ENCODE measurements around the gene RAB6A.

- TF ChIP-seq POLR2A (IDR thresholded peaks at IDR 0.05; ENCODE audit: low read depth, low read length) (no peak), CTCF (IDR thresholded peaks at IDR 0.05; ENCODE audit: extremely low read depth in 1 of 2, insufficient read depth in 1 of 2, low read depth in 1 of 2, low read length in 2 of 2) (no peak), EZH2 (IDR thresholded peaks at IDR 0.05; ENCODE audit: borderline replicate concordance, low read depth, low read length, severe bottlenecking) (no peak), POLR2AphosphoS5 (IDR thresholded peaks at IDR 0.05; ENCODE audit: insufficient read depth, low read depth, low read length) (no peak), MAX (IDR thresholded peaks at IDR 0.05; ENCODE audit: insufficient read depth, insufficient read length) (no peak), JUN (IDR thresholded peaks at IDR 0.05; ENCODE audit: borderline replicate concordance, insufficient read depth, insufficient read length, low read depth) (no peak), MYC (IDR thresholded peaks at IDR 0.05; ENCODE audit: low read depth, low read length) (no peak), GATA2 (IDR thresholded peaks at IDR 0.05; ENCODE audit: insufficient read depth, insufficient read length, low read depth, low read length) (no peak), FOS (IDR thresholded peaks at IDR 0.05; ENCODE audit: borderline replicate concordance, insufficient read depth, low read length) (no peak)
Observed at GRCh38 chr11:73664877-73665276, 96.0 kb downstream of the RAB6A start.
